HG03432 (cell line): Measurements from ENCODE around the gene VTI1A.
"Not testable (repeated sequence)": the region's sequence is repeated elsewhere in the genome, so short reads cannot be mapped to it uniquely, and the experiment has no call there.

Experiments used
- ATAC-seq: cut with Tn5 transposase; IDR thresholded peaks from one replicate; pipeline ENCODE4 v1.9.1; 2021; ENCODE audit warnings: mild to moderate bottlenecking, moderate library complexity; ENCODE audit not compliant: unreplicated experiment

VTI1A gene

DNA sequence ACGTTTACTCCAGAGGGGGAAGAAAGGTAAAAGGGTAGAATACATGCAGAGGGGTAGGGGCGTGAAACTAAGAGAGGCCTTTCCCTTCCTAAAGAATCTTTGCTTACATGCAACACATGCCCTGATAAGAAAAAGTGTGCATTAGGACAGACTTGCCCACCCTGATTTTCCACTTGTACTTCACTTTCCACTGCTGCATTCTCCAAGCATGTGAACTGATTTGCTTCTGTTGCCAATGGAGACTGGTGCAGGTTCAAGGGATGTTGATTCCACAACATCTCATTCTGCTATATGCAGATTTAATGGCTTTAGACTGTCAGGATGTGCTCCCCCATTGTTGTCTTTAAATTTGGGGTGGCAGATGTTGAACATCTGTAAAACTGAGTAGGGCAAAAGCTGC is 265.5 kb downstream of the VTI1A start:
- no peak for ATAC-seq

DNA sequence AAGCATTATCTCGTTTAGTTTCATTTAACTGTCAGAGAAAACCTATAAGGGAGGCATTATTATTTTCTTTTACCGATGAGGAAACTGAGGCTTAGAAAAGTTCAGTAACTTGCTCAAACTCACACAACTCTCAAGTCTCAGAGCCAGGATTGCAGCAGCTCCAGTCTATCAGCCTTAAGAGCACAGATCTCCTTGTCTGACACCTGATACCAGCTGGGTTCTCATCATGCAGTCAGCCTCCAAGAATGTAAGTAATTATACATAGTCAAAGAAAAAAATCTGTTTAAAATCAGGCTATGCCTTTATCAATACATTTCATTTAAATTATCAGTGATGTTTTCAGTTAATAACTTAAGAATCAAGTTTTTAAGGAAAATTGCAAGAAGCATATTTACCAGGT is 266.4 kb downstream of the VTI1A start:
- no peak for ATAC-seq

GRCh38 chr10:112715581-112715980 is 268.6 kb downstream of the VTI1A start:
- ATAC-seq, result no peak

GRCh38 chr10:112716076-112716475 is 269.1 kb downstream of the VTI1A start:
- ATAC-seq, result no peak

- ATAC-seq, result no peak
Observed at GRCh38 chr10:112716924-112717413, 270.0 kb downstream of the VTI1A start.

GRCh38 chr10:112720178-112720577 is 273.2 kb downstream of the VTI1A start:
- no peak for ATAC-seq

- ATAC-seq, result peak; percentile 68
Observed at GRCh38 chr10:112721080-112721698, 274.2 kb downstream of the VTI1A start.

GRCh38 chr10:112722758-112723157 is 275.7 kb downstream of the VTI1A start:
- ATAC-seq, result no peak

DNA sequence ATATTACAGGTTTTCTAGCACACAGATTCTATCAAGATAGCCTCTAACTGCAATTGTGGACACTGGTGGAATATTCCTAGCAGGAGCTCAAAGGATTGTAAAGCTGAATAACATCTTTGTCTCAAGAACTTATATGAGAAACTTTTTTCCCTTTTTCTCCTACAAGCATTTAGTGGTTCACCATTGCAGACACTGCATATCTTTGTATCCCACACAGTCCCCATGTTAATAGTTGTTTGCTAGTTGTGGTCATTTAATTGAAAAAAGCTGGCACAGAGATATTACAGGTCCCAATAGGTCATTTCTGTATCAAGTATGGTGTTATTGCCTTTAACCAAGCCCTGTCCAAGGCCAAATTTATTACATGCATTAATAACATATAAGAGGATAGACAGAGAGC is 276.9 kb downstream of the VTI1A start:
- ATAC-seq, result no peak

GRCh38 chr10:112724404-112724991 is 277.5 kb downstream of the VTI1A start:
- no peak for ATAC-seq

DNA sequence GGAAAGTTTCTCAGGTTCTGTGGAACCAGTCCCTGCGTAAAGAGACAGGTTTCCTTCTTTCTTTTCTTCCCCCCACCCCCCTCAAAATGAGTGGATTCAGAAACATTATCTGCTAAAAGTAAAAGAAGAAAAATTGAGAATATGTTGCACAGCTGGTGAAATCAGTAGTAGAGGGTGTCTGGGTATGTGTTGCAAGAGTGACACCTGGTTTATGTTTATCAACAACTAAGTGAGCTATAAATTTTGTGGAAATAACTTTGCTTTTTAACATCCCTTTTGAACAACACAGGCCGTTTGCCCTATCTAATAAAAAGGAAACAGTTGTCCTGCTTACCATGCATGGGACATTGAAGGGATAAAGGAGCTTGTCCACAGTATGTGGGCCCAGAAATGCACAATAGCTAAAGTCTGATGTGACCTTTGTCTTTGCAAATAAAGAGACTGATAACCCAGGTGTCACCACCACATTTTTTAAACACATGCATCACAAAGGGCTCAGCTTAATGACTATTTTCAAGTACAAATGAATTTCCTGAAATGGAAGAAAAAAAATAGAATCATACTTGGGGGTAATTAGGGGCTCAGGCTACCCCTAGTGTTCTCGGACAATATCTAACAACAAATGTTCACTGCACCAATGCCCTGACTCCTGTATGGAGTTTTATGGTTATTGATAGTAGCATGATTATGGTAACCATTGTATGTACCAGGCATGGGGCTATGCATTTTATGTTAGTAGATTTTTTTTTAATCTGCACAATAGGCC is 281.3 kb downstream of the VTI1A start:
- no peak for ATAC-seq

DNA sequence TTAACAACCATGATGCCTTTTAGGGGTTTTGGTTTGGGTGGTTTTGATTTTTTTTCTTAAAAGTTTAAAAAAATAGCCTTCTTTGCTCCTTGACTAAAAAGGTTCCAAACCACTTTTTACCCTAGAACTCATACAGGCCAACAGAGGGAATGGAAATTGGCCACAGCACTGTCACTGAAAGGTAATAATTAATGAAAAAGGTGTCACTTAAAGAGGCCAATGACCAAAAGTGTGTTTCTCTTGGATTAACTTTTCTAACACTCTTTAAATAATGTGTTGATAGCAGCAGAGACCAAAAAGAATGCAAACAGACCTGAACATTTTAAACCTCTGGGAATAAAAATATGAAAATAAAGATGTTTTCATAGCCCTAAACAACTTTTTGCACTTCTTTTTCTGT is 282.0 kb downstream of the VTI1A start:
- ATAC-seq, result no peak

GRCh38 chr10:112731450-112731849 is 284.4 kb downstream of the VTI1A start:
- not testable (repeated sequence) for ATAC-seq

- peak; percentile 72 for ATAC-seq
Observed at GRCh38 chr10:112732277-112732921, 285.4 kb downstream of the VTI1A start.

- no peak for ATAC-seq
Observed at GRCh38 chr10:112735041-112735695, 288.2 kb downstream of the VTI1A start.

DNA sequence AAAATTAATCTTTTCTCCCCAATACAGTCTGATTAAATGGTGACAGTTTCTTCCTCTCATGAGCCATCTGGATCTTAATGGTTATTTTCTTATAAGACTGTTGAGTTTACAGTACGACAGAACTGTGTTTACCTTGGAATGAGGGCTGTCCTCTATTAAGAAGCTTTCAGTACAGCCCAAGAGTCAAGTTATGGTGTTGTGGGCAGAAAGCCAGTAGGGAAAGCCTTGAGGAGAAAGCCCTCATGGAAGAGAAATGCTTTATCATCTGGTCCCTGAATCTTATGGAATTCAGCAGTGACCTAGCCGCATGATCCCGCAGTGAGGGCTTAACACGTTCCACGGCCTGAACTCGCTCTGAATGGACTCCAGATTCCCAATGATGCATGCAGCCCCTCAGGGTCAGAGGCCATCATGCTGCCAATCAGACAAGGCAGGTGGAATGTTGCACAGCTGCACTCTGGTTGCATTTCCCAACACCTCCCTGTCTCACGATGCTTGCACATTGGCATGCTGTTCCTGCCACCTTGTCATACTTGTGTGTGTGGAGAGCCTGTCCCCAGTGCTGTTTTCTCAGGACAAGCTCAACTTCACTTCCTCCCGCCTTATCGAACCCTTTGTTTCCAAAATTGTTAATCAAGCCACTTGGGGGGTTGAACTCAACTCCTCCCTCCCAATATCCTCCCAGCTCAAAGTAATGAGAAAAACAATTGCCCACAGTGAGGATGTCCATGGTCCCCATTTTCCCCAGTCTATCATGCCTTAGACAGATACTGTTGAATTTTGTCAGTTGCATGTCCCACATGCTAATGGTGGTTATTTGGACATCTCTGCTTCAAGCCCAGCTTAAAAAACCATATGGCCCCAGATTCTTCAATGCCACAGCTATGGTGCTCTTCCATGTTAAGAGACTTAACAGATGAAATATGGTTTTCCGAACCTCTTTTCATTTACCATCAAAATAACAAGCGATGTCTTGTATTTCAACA is 291.9 kb downstream of the VTI1A start:
- no peak for ATAC-seq

DNA sequence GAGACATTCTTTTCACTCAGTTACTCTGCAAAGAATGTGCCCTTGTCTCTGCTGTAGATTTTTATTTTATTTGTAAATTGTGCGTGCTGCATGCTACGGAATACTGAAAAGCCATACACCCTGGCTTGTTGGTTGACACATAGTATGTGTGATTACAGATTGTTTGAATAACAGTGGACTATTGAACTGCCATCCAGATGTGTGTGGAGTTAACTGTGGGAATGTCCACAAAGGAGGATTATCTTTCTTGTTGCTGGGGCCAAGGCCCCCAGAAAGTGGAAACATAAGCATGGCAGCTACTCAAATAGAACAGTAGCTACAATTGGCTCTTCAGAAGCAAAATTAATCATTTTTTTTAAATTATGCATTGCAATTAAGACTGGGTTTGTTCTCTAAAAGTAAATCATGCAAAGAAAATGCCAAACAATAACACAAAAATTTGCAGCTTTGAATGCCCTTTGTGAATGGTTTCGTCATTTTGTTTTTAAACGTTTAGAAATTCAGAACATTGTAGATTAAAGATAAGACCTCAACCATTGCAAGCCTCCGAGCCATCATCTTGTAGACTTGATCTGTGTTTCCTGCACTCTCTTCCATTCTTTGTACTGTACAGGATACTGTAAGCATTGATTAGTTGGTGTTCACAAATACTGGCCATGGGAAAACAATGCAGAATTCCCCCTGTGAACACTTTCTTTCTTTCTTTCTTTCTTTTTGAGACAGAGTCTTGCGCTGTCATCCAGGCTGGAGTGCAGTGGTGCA is 292.8 kb downstream of the VTI1A start:
- ATAC-seq, result no peak

DNA sequence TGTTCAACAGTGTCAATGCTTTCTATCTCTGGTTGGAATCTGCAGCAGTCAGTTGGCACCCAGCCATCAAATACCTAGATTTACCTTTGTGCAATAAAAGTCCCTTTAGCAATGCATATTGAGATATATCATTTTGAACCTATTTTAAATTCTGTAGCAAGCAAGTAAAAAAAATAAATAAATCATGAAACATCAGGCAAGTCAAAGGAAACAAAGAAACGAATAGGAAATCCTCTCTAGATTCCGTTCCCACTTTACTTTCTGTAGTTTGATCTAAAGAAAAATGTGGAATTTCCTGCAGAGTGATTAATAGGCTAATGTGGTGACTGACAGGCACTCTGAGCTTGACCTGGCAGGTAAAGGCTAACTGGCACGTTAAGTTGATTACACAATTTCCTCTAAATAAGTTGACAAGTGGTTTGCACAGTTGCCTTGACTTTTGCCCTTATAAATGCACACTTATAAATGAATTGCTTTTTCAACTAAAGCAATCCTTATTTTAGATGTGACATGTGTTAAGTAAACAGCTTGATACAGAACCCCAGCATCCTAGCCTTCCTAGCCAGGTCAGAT is 294.9 kb downstream of the VTI1A start:
- ATAC-seq, result no peak
